ENCODE data around the gene PSEN1. TPM values are rescaled to one million over a fixed set of nuclear protein-coding genes. Genes with fewer than 3 reads are reported as not detected.

PSEN1 gene
- total RNA-seq, 1 donor from 2014 or later: 69.2 TPM

GRCh38 chr14:73227812-73228781, 91.8 kb downstream of the PSEN1 start:
- Histone ChIP-seq H3K4me3 (no peak overlapping the region), H3K4me1 (peaks cover 28% of the 10 kb centered on the region), H3K36me3 (peaks cover 18% of the 10 kb centered on the region), H3K9me3 (no peaks in the 10 kb centered on the region), H3K27me3 (ENCODE audit: low read depth) (no peaks in the 10 kb centered on the region), H3K27ac (peak overlapping the region; percentile 10)
- no peak for TF ChIP-seq CTCF (IDR thresholded peaks at IDR 0.05)
- intact Hi-C loops (cut with DNase I): no loop called here
- peak; percentile 29 to 39 for ATAC-seq
- DNase-seq: peak; percentile 40

- H3K4me3 ChIP-seq: no peak overlapping the region
- intact Hi-C loops (cut with DNase I): no loop called here
- no peak for TF ChIP-seq CTCF (IDR thresholded peaks at IDR 0.05)
- peaks cover 26% of the 10 kb centered on the region for H3K4me1 ChIP-seq
- no peak overlapping the region for H3K27ac ChIP-seq
- H3K27me3 ChIP-seq (ENCODE audit: low read depth): peaks cover 5% of the 10 kb centered on the region
- DNase-seq: no peak
- H3K36me3 ChIP-seq: peaks cover 11% of the 10 kb centered on the region
- no peaks in the 10 kb centered on the region for H3K9me3 ChIP-seq
- no peak for ATAC-seq
Measured at GRCh38 chr14:73230051-73230450, 93.7 kb downstream of the PSEN1 start.

GRCh38 chr14:73231981-73232851, 95.9 kb downstream of the PSEN1 start:
- Histone ChIP-seq H3K27ac (no peak overlapping the region), H3K4me1 (peaks cover 31% of the 10 kb centered on the region), H3K9me3 (no peaks in the 10 kb centered on the region), H3K27me3 (ENCODE audit: low read depth) (peaks cover 9% of the 10 kb centered on the region), H3K36me3 (no peaks in the 10 kb centered on the region), H3K4me3 (no peak overlapping the region)
- peak; percentile 12 for TF ChIP-seq CTCF (IDR thresholded peaks at IDR 0.05)
- DNase-seq (peak; percentile 45), ATAC-seq (peak in 1 of 2 donors; percentile 4)
- intact Hi-C loops (cut with DNase I): no loop called here

- ATAC-seq (no peak), DNase-seq (no peak)
- Histone ChIP-seq H3K27ac (no peak overlapping the region), H3K4me1 (peaks cover 34% of the 10 kb centered on the region), H3K36me3 (no peaks in the 10 kb centered on the region), H3K9me3 (no peaks in the 10 kb centered on the region), H3K4me3 (no peak overlapping the region), H3K27me3 (ENCODE audit: low read depth) (peaks cover 16% of the 10 kb centered on the region)
- intact Hi-C loops (cut with DNase I): no loop called here
- no peak for TF ChIP-seq CTCF (IDR thresholded peaks at IDR 0.05)
Measured at GRCh38 chr14:73232984-73233383, 96.7 kb downstream of the PSEN1 start.

- DNase-seq: no peak
- no peak overlapping the region for H3K4me3 ChIP-seq
- H3K36me3 ChIP-seq: no peaks in the 10 kb centered on the region
- H3K27ac ChIP-seq: no peak overlapping the region
- H3K4me1 ChIP-seq: peaks cover 34% of the 10 kb centered on the region
- intact Hi-C loops (cut with DNase I): no loop called here
- no peak for TF ChIP-seq CTCF (IDR thresholded peaks at IDR 0.05)
- H3K9me3 ChIP-seq: no peaks in the 10 kb centered on the region
- no peak for ATAC-seq
- peaks cover 22% of the 10 kb centered on the region for H3K27me3 ChIP-seq (ENCODE audit: low read depth)
Measured at GRCh38 chr14:73233564-73233963, 97.3 kb downstream of the PSEN1 start.
